Erythroblast (primary cell): ENCODE results near the gene KATNB1.

Experiments used
- GATA1 ChIP-seq: IDR thresholded peaks from 2 replicates; pipeline ENCODE4 v1.6.1; 2011; ENCODE audit warnings: low read depth, mild to moderate bottlenecking, control low read depth, low read length, moderate library complexity
- POLR2A ChIP-seq: IDR thresholded peaks from 2 replicates; pipeline ENCODE4 v1.6.1; 2011; ENCODE audit warnings: mild to moderate bottlenecking, low read length

GRCh38 chr16:57722210-57722499 lies 13.4 kb upstream of the KATNB1 start:
- TF ChIP-seq POLR2A, result no peak
- no peak for TF ChIP-seq GATA1
